DOHH2 (cell line): Measurements from ENCODE around the gene ABCF1.

ENCODE experiments used
- CTCF ChIP-seq: fragments of 200-600 bp; sonication (generic); IDR thresholded peaks from one replicate; pipeline ENCODE4 v1.5.1; 2014; ENCODE audit warnings: antibody characterized with exemption, mild to moderate bottlenecking, low read depth, low read length; ENCODE audit not compliant: poor library complexity, severe bottlenecking
- EZH2phosphoT487 ChIP-seq: fragments of 200-600 bp; sonication (generic); IDR thresholded peaks from 2 replicates; pipeline ENCODE4 v1.6.1; 2017; ENCODE audit warnings: borderline replicate concordance, mild to moderate bottlenecking, antibody characterized with exemption, low read length, moderate library complexity, mixed read lengths

DNA sequence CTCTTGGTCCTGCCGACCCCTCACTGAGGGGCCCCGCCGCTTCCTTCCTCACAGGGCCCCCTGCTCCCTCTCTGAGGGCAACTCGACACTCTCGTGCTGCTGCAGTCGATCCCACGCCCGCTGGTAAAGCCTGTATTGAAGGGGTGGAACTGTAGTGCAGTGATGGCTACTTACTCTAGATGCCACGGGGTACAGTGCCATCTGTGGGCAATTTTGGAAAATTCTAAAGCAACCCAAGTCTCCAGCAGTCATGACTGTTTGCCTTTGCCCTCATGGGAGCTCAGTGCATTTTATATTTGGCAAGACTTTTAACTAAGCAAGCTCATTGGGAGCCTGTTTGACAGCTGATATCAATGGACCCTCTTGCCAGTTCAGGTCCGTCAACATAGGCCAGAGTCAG lies 69.2 kb downstream of the ABCF1 start:
- TF ChIP-seq CTCF (no peak), EZH2phosphoT487 (no peak)
